Gastroesophageal sphincter (tissue), 4 donors: ENCODE measurements around the gene ARPC4. TPM values are rescaled to one million over a fixed set of nuclear protein-coding genes. Genes with fewer than 3 reads are reported as not detected.

ENCODE experiments used
- ATAC-seq: fragments of 150-250 bp; one replicate; pipeline ENCODE4 v1.9.1; 2016; ENCODE audit warnings: mild to moderate bottlenecking, moderate library complexity
- H3K27ac ChIP-seq, 4 donors: fragments of 200-600 bp; sonication (generic) in 3 of 4; 1 replicate in 3 of 4; 2 replicates in 1 of 4; pipeline ENCODE4 v1.5.1; 2016 to 2019
- H3K27me3 ChIP-seq: fragments of 200-600 bp; sonication (generic); one replicate; pipeline ENCODE4 v1.5.1; 2019
- H3K36me3 ChIP-seq, 2 donors: fragments of 200-600 bp; sonication (generic); one replicate each; pipeline ENCODE4 v1.5.1; 2019; ENCODE audit warnings: control low read depth in 1 of 2
- H3K4me1 ChIP-seq, 3 donors: fragments of 200-600 bp; sonication (generic); 1 replicate in 2 of 3; 2 replicates in 1 of 3; pipeline ENCODE4 v1.5.1; 2016 to 2019; ENCODE audit warnings: control low read depth in 2 of 3
- H3K4me3 ChIP-seq, 2 donors: fragments of 200-600 bp; sonication (generic); one replicate each; pipeline ENCODE4 v1.5.1; 2019; ENCODE audit warnings: mild to moderate bottlenecking in 1 of 2, moderate library complexity in 1 of 2
- H3K9me3 ChIP-seq, 3 donors: fragments of 200-600 bp; sonication (generic); one replicate each; pipeline ENCODE4 v1.5.1; 2017 to 2019; ENCODE audit warnings: control low read depth in 2 of 3
- CTCF ChIP-seq, 4 experiments: fragments of 200-600 bp in 2 of 4; fragments of 450-650 bp in 2 of 4; sonication (generic) in 1 of 4; IDR thresholded peaks; one replicate each; pipeline ENCODE4 v1.5.1; 2017 to 2019; ENCODE audit warnings: antibody characterized with exemption in 4 of 4, mild to moderate bottlenecking in 2 of 4, moderate library complexity in 2 of 4
- EP300 ChIP-seq: sonication (generic); formaldehyde crosslinking; IDR thresholded peaks from one replicate; pipeline ENCODE4 v1.6.1; 2017; ENCODE audit warnings: antibody characterized with exemption, mild to moderate bottlenecking
- POLR2A ChIP-seq, 2 donors: fragments of 450-650 bp; IDR thresholded peaks; one replicate each; pipeline ENCODE4 v1.6.1; 2017; ENCODE audit warnings: antibody characterized with exemption in 2 of 2, mild to moderate bottlenecking in 2 of 2, moderate library complexity in 1 of 2
- POLR2AphosphoS5 ChIP-seq: sonication (generic); formaldehyde crosslinking; IDR thresholded peaks from one replicate; pipeline ENCODE4 v1.6.1; 2017; ENCODE audit warnings: antibody characterized with exemption
- WGBS, 2 donors: methylation state at CpG; one replicate each; pipeline ENCODE4 v1.1.5; 2018; ENCODE audit warnings: low coverage in 1 of 2; 5-methylcytosine and 5-hydroxymethylcytosine counted together
- total RNA-seq, 4 donors: library from RNA; depleted of rRNA; stranded (reverse); fragments of >200 nt; gene quantifications; one replicate each; pipeline ENCODE4 v1.1.0, GENCODE V29; 2016

ARPC4 gene
- total RNA-seq, 4 donors from 2014 or later: 157 to 203 (median 171) TPM

DNA sequence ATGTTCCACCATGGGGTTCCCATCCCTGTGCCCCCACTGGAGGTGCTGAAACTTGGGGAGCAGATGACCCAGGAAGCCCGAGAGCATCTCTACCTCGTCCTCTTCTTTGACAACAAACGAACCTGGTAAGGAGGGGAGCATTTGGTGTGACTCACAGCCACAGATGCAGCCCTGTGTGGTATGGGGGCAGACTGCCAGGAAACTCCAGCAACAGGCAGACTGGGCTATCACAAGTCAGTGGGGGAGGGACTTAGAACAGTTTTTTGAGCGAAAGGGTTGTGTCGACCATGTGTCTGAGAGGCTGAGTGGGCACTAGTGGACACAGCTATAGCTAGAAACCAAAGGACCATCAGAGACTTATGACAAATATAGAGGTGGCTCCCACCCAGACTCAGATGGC, 46.6 kb upstream of the ARPC4 start:
- peaks cover 0 to 26% (median 7%) of the 10 kb centered on the region in 3 donors for H3K4me1 ChIP-seq
- TF ChIP-seq EP300 (no peak), POLR2AphosphoS5 (no peak), CTCF (IDR thresholded peaks at IDR 0.05) (no peak), POLR2A (IDR thresholded peaks at IDR 0.05) (no peak)
- H3K36me3 ChIP-seq: peaks cover 0 to 78% of the 10 kb centered on the region in 2 donors
- no peaks in the 10 kb centered on the region for H3K9me3 ChIP-seq
- no peaks in the 10 kb centered on the region for H3K27me3 ChIP-seq
- WGBS, 2 donors: 43 to 69% methylated on average over 2 of the region's 5 CpGs
- no peak overlapping the region for H3K27ac ChIP-seq
- ATAC-seq: no peak
- H3K4me3 ChIP-seq: no peak overlapping the region

- Histone ChIP-seq H3K27ac (peak overlapping the region in 1 of 4 donors; percentile 14), H3K36me3 (peaks cover 0 to 78% of the 10 kb centered on the region in 2 donors), H3K4me3 (no peak overlapping the region), H3K27me3 (no peaks in the 10 kb centered on the region), H3K4me1 (peaks cover 0 to 35% (median 14%) of the 10 kb centered on the region in 3 donors), H3K9me3 (no peaks in the 10 kb centered on the region)
- WGBS, 2 donors: 100% methylated on average over 1 of the region's 8 CpGs; no CpG with 5 or more reads in 1 of the 2 donors
- TF ChIP-seq POLR2AphosphoS5 (no peak), EP300 (no peak), CTCF (IDR thresholded peaks at IDR 0.05) (no peak), POLR2A (IDR thresholded peaks at IDR 0.05) (no peak)
- no peak for ATAC-seq
Measured at GRCh38 chr3:9747267-9747666, 45.6 kb upstream of the ARPC4 start.

GRCh38 chr3:9748031-9748430, 44.9 kb upstream of the ARPC4 start:
- ATAC-seq: no peak
- 88 to 94% methylated on average over 1 to 2 of the region's 2 CpGs for WGBS, 2 donors
- Histone ChIP-seq H3K27ac (peak overlapping the region in 3 of 4 donors; percentile 91 to 97 (median 91)), H3K4me1 (peaks cover 0 to 36% (median 14%) of the 10 kb centered on the region in 3 donors), H3K36me3 (peaks cover 0 to 78% of the 10 kb centered on the region in 2 donors), H3K4me3 (no peak overlapping the region), H3K27me3 (no peaks in the 10 kb centered on the region), H3K9me3 (no peaks in the 10 kb centered on the region)
- TF ChIP-seq CTCF (IDR thresholded peaks at IDR 0.05): no peak
- no peak for TF ChIP-seq POLR2AphosphoS5
- TF ChIP-seq EP300: no peak
- no peak for TF ChIP-seq POLR2A (IDR thresholded peaks at IDR 0.05)

DNA sequence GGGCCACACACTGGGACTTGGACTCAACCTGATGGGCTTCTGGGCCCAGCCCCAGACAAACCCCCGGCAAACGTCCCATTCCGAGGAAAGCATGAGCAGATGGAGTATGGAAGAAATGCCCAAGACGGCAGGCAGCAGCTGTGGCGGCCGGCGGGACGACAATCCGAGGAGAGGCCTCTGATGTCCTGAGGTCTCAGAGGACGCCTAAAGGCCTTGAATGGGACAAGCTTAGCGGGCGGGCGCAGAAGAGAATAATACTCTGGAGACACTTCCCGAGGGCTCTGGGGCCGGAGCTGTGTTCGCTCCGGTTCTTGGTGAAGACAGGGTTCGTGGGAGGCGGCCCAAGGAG, 43.6 kb upstream of the ARPC4 start:
- TF ChIP-seq POLR2A (IDR thresholded peaks at IDR 0.05) (no peak), POLR2AphosphoS5 (no peak), EP300 (no peak), CTCF (IDR thresholded peaks at IDR 0.05) (no peak)
- Histone ChIP-seq H3K9me3 (no peaks in the 10 kb centered on the region), H3K4me3 (peak overlapping the region; percentile 50 to 60), H3K27ac (peak overlapping the region; percentile 54 to 97 (median 91)), H3K27me3 (no peaks in the 10 kb centered on the region), H3K36me3 (peaks cover 0 to 78% of the 10 kb centered on the region in 2 donors), H3K4me1 (peaks cover 0 to 36% (median 14%) of the 10 kb centered on the region in 3 donors)
- ATAC-seq: peak; percentile 40
- WGBS, 2 donors: 0% methylated on average over 5 to 13 of the region's 19 CpGs
